Fibroblast of mammary gland (primary cell): ENCODE results near the gene SH3GLB2.

ENCODE experiments used
- DNase-seq: peaks from one replicate; pipeline ENCODE4 v3.0.0-alpha.2; 2010; ENCODE audit warnings: low read depth
- H3K4me3 ChIP-seq: 2 replicates; pipeline ENCODE4 v1.5.1; 2011; ENCODE audit warnings: low read depth, mild to moderate bottlenecking, low read length, moderate library complexity; ENCODE audit not compliant: control insufficient read depth
- CTCF ChIP-seq: conservative IDR thresholded peaks from 2 replicates; pipeline ENCODE4 v1.5.1; 2011; ENCODE audit warnings: low read depth, low read length, inconsistent platforms; ENCODE audit not compliant: control insufficient read depth, insufficient read depth

SH3GLB2 gene

GRCh38 chr9:129028192-129028966 is at the start of gene SH3GLB2:
Gene SH3GLB2, minus strand, starts transcription at chr9:129028331. Its CDS starts 177 bp downstream, at chr9:129028154.
- peak; percentile 70 for TF ChIP-seq CTCF
- peak; percentile 93 for DNase-seq
- H3K4me3 ChIP-seq, result peak within 1 kb of the TSS; percentile 68

GRCh38 chr9:129077236-129077635 is 49.1 kb upstream of the SH3GLB2 start:
- no peak overlapping the region for H3K4me3 ChIP-seq
- no peak for DNase-seq
- TF ChIP-seq CTCF, result no peak

- no peak for TF ChIP-seq CTCF
- no peak overlapping the region for H3K4me3 ChIP-seq
- DNase-seq, result no peak
Measured at GRCh38 chr9:129076640-129077037, 48.5 kb upstream of the SH3GLB2 start.

GRCh38 chr9:129075996-129076639 is 48.0 kb upstream of the SH3GLB2 start:
- no peak for TF ChIP-seq CTCF
- no peak for DNase-seq
- H3K4me3 ChIP-seq, result no peak overlapping the region

GRCh38 chr9:129074106-129074505 is 46.0 kb upstream of the SH3GLB2 start:
- H3K4me3 ChIP-seq, result no peak overlapping the region
- TF ChIP-seq CTCF, result no peak
- no peak for DNase-seq

- H3K4me3 ChIP-seq, result no peak overlapping the region
- no peak for DNase-seq
- no peak for TF ChIP-seq CTCF
Measured at GRCh38 chr9:129073404-129073803, 45.3 kb upstream of the SH3GLB2 start.

- no peak for DNase-seq
- H3K4me3 ChIP-seq, result no peak overlapping the region
- TF ChIP-seq CTCF, result no peak
Measured at GRCh38 chr9:129072171-129072570, 44.0 kb upstream of the SH3GLB2 start.
